CD4-positive, alpha-beta T cell (primary cell): ENCODE results near the gene KDM4B. TPM values are rescaled to one million over a fixed set of nuclear protein-coding genes. Genes with fewer than 3 reads are reported as not detected.
"Not testable (repeated sequence)": the region's sequence is repeated elsewhere in the genome, so short reads cannot be mapped to it uniquely, and the experiment has no call there.

ENCODE experiments used
- ATAC-seq: fragments of 200-7000 bp; cut with Tn5 transposase; one replicate; pipeline ENCODE4 v1.10.0; 2022; ENCODE audit warnings: mild to moderate bottlenecking; ENCODE audit not compliant: poor library complexity
- CTCF ChIA-PET: fragments of 350-600 bp; sonication (Branson Sonifier 250); formaldehyde crosslinking; loops from one replicate; lab custom pipeline; 2021; ENCODE audit warnings: antibody characterized with exemption, inconsistent platforms; lab: Charles Lee
- POLR2A ChIA-PET: fragments of 350-600 bp; sonication (Branson Sonifier 250); formaldehyde crosslinking; loops from one replicate; lab custom pipeline; 2021; ENCODE audit warnings: antibody characterized with exemption, inconsistent platforms; lab: Charles Lee
- DNase-seq, 14 experiments: peaks; one replicate each; pipeline ENCODE4 v3.0.0-alpha.2; 2013 to 2020; ENCODE audit warnings: mixed read lengths in 2 of 14
- H3K27ac ChIP-seq, 2 donors: one replicate each; pipeline versions ENCODE4 v1.5.1 to v1.7.0; 2013; ENCODE audit warnings: low read length in 2 of 2, low read depth in 1 of 2, mild to moderate bottlenecking in 1 of 2
- H3K27me3 ChIP-seq, 2 experiments: 1 replicate in 1 of 2; 2 replicates in 1 of 2; pipeline versions ENCODE4 v1.6.1 to v1.7.0; 2013; ENCODE audit warnings: low read length in 2 of 2, control low read depth in 1 of 2, mild to moderate bottlenecking in 1 of 2, moderate library complexity in 1 of 2; ENCODE audit not compliant: insufficient read depth in 2 of 2, control insufficient read depth in 1 of 2
- H3K36me3 ChIP-seq: one replicate; pipeline ENCODE4 v1.6.1; 2013; ENCODE audit warnings: low read length, control low read depth; ENCODE audit not compliant: insufficient read depth
- H3K4me1 ChIP-seq: one replicate; pipeline ENCODE4 v1.6.1; 2013; ENCODE audit warnings: low read length, control low read depth; ENCODE audit not compliant: insufficient read depth
- H3K4me3 ChIP-seq: one replicate; pipeline ENCODE4 v1.5.1; 2013; ENCODE audit warnings: mild to moderate bottlenecking, low read length, moderate library complexity
- H3K9me3 ChIP-seq, 2 experiments: 1 replicate in 1 of 2; 2 replicates in 1 of 2; pipeline versions ENCODE4 v1.6.1 to v1.7.0; 2013; ENCODE audit warnings: low read length in 2 of 2, mild to moderate bottlenecking in 2 of 2, control low read depth in 1 of 2, moderate library complexity in 1 of 2; ENCODE audit not compliant: control insufficient read depth in 1 of 2, insufficient read depth in 1 of 2
- H3K27ac Mint-ChIP-seq: one replicate; pipeline ENCODE4 v1.8.0; 2020; ENCODE audit warnings: mixed read lengths
- H3K27me3 Mint-ChIP-seq: one replicate; pipeline ENCODE4 v1.8.0; 2021; ENCODE audit warnings: mixed read lengths
- H3K36me3 Mint-ChIP-seq: one replicate; pipeline ENCODE4 v1.8.0; 2021; ENCODE audit warnings: low read depth, mixed read lengths
- H3K4me1 Mint-ChIP-seq: one replicate; pipeline ENCODE4 v1.8.0; 2021; ENCODE audit warnings: low read depth, mixed read lengths
- H3K4me3 Mint-ChIP-seq: one replicate; pipeline ENCODE4 v1.8.0; 2020; ENCODE audit warnings: mild to moderate bottlenecking, mixed read lengths
- H3K9me3 Mint-ChIP-seq: one replicate; pipeline ENCODE4 v1.8.0; 2020; ENCODE audit warnings: mixed read lengths
- CTCF ChIP-seq: fragments of 200-600 bp; IDR thresholded peaks from one replicate; pipeline ENCODE4 v1.8.0; 2022; ENCODE audit warnings: antibody characterized with exemption, mild to moderate bottlenecking
- intact Hi-C, 2 experiments: fragments of 100-400 bp; cut with DNase I in 1 of 2; cut with micrococcal nuclease in 1 of 2; formaldehyde crosslinking; loops; one replicate each; pipeline versions ENCODE4 v1.15.1 to v1.9.0; 2023 to 2025; cut with DNase I, micrococcal nuclease
- total RNA-seq, 174 experiments: library from RNA in 2 of 174; stranded (reverse) in 2 of 174; gene quantifications; one replicate each; pipeline ENCODE4 v1.2.3 and lab custom pipeline; 2021 to 2026

KDM4B gene
- total RNA-seq, 2 experiments from 2014 or later = 41.8 to 42.5 TPM

- Histone ChIP-seq H3K27me3 (no peaks in the 10 kb centered on the region), H3K27ac (no peak overlapping the region), H3K4me1 (no peaks in the 10 kb centered on the region), H3K36me3 (no peaks in the 10 kb centered on the region), H3K4me3 (no peak overlapping the region), H3K9me3 (peaks cover 0 to 4% of the 10 kb centered on the region in 2 experiments)
- POLR2A ChIA-PET = no interaction called here
- CTCF ChIA-PET = no interaction called here
- TF ChIP-seq CTCF = no peak
- intact Hi-C loops = no loop called here
- Mint-ChIP-seq H3K27me3 (peaks cover 10% of the 10 kb centered on the region), H3K27ac (no peak overlapping the region), H3K4me1 (no peaks in the 10 kb centered on the region), H3K36me3 (no peaks in the 10 kb centered on the region), H3K4me3 (no peak overlapping the region), H3K9me3 (no peaks in the 10 kb centered on the region)
- no peak for DNase-seq
- ATAC-seq = no peak
Measured at GRCh38 chr19:5193192-5193591, 224.3 kb downstream of the KDM4B start.

GRCh38 chr19:5194641-5195040 lies 225.7 kb downstream of the KDM4B start:
- H3K9me3 Mint-ChIP-seq = no peaks in the 10 kb centered on the region
- no peak for ATAC-seq
- no peaks in the 10 kb centered on the region for H3K4me1 Mint-ChIP-seq
- H3K27me3 ChIP-seq = no peaks in the 10 kb centered on the region
- no peaks in the 10 kb centered on the region for H3K36me3 ChIP-seq
- no peak for DNase-seq
- no peak for TF ChIP-seq CTCF
- peaks cover 0 to 4% of the 10 kb centered on the region in 2 experiments for H3K9me3 ChIP-seq
- no peaks in the 10 kb centered on the region for H3K36me3 Mint-ChIP-seq
- H3K4me1 ChIP-seq = no peaks in the 10 kb centered on the region
- POLR2A ChIA-PET = no interaction called here
- no peaks in the 10 kb centered on the region for H3K27me3 Mint-ChIP-seq
- intact Hi-C loops = no loop called here
- H3K27ac Mint-ChIP-seq = no peak overlapping the region
- CTCF ChIA-PET = no interaction called here
- no peak overlapping the region for H3K4me3 ChIP-seq
- no peak overlapping the region for H3K27ac ChIP-seq
- H3K4me3 Mint-ChIP-seq = no peak overlapping the region

GRCh38 chr19:5195587-5195986 lies 226.7 kb downstream of the KDM4B start:
- intact Hi-C loops, CTCF ChIA-PET, POLR2A ChIA-PET, H3K36me3 Mint-ChIP-seq, H3K27ac ChIP-seq, ATAC-seq, H3K4me3 Mint-ChIP-seq, DNase-seq, H3K27ac Mint-ChIP-seq, H3K27me3 ChIP-seq, H3K4me3 ChIP-seq, H3K9me3 Mint-ChIP-seq, H3K36me3 ChIP-seq, H3K4me1 ChIP-seq, H3K4me1 Mint-ChIP-seq, H3K27me3 Mint-ChIP-seq: not testable (repeated sequence)
- peaks cover 2 to 11% of the 10 kb centered on the region in 2 experiments for H3K9me3 ChIP-seq

GRCh38 chr19:5196832-5197231 lies 227.9 kb downstream of the KDM4B start:
- Mint-ChIP-seq H3K36me3 (peaks cover 3% of the 10 kb centered on the region), H3K9me3 (peaks cover 2% of the 10 kb centered on the region), H3K4me3 (no peak overlapping the region), H3K4me1 (no peaks in the 10 kb centered on the region), H3K27me3 (no peaks in the 10 kb centered on the region), H3K27ac (no peak overlapping the region)
- Histone ChIP-seq H3K4me3 (no peak overlapping the region), H3K27me3 (no peaks in the 10 kb centered on the region), H3K27ac (no peak overlapping the region), H3K36me3 (no peaks in the 10 kb centered on the region), H3K4me1 (no peaks in the 10 kb centered on the region), H3K9me3 (peaks cover 14 to 16% of the 10 kb centered on the region in 2 experiments)
- ChIA-PET POLR2A (no interaction called here), CTCF (no interaction called here)
- TF ChIP-seq CTCF = no peak
- intact Hi-C loops = no loop called here
- no peak for ATAC-seq
- no peak for DNase-seq
